H9 (cell line): ENCODE results near the gene MUTYH. TPM values are rescaled to one million over a fixed set of nuclear protein-coding genes. Genes with fewer than 3 reads are reported as not detected.
A peak's percentile ranks its signal among the peaks of the same experiment; 100 is the strongest.

Source experiments
- DNase-seq: peaks from one replicate; pipeline ENCODE4 v3.0.0-alpha.2; 2017
- H2AFZ ChIP-seq: one replicate; pipeline ENCODE4 v1.6.1; 2013; ENCODE audit warnings: mild to moderate bottlenecking, low read length, control low read depth, moderate library complexity
- H2AK5ac ChIP-seq: 2 replicates; pipeline ENCODE4 v1.6.1; 2013; ENCODE audit warnings: low read length, control low read depth, mixed read lengths; ENCODE audit not compliant: insufficient read length
- H2BK120ac ChIP-seq: one replicate; pipeline ENCODE4 v1.6.1; 2013; ENCODE audit warnings: low read depth, mild to moderate bottlenecking, low read length, control low read depth, inconsistent platforms; ENCODE audit not compliant: poor library complexity, severe bottlenecking
- H2BK12ac ChIP-seq: 2 replicates; pipeline ENCODE4 v1.6.1; 2013; ENCODE audit warnings: low read length, control low read depth, mixed read lengths, low read depth; ENCODE audit not compliant: insufficient read length
- H2BK15ac ChIP-seq: 2 replicates; pipeline ENCODE4 v1.6.1; 2013; ENCODE audit warnings: low read depth, low read length, control low read depth
- H2BK20ac ChIP-seq: one replicate; pipeline ENCODE4 v1.6.1; 2013; ENCODE audit warnings: low read depth, mild to moderate bottlenecking, low read length, control low read depth, inconsistent platforms; ENCODE audit not compliant: poor library complexity, severe bottlenecking
- H2BK5ac ChIP-seq: 2 replicates; pipeline ENCODE4 v1.6.1; 2013; ENCODE audit warnings: low read length, control low read depth, mixed read lengths; ENCODE audit not compliant: insufficient read length
- H3K14ac ChIP-seq: 2 replicates; pipeline ENCODE4 v1.6.1; 2013; ENCODE audit warnings: low read length, control low read depth; ENCODE audit not compliant: insufficient read depth
- H3K18ac ChIP-seq: 2 replicates; pipeline ENCODE4 v1.6.1; 2013; ENCODE audit warnings: low read depth, mild to moderate bottlenecking, mixed read lengths, low read length, control low read depth; ENCODE audit not compliant: insufficient read length
- H3K23ac ChIP-seq: 2 replicates; pipeline ENCODE4 v1.6.1; 2013; ENCODE audit warnings: low read length, control low read depth, mixed read lengths, low read depth; ENCODE audit not compliant: insufficient read length
- H3K23me2 ChIP-seq: 2 replicates; pipeline ENCODE4 v1.6.1; 2013; ENCODE audit warnings: low read depth, mild to moderate bottlenecking, mixed read lengths, low read length, control low read depth; ENCODE audit not compliant: insufficient read length, poor library complexity, severe bottlenecking
- H3K27ac ChIP-seq: 2 replicates; pipeline ENCODE4 v1.5.1; 2013; ENCODE audit warnings: low read length, control low read depth, mixed read lengths, low read depth; ENCODE audit not compliant: insufficient read length
- H3K27me3 ChIP-seq: 2 replicates; pipeline ENCODE4 v1.6.1; 2013; ENCODE audit warnings: low read length, control low read depth, inconsistent platforms; ENCODE audit not compliant: insufficient read depth
- H3K4ac ChIP-seq: 2 replicates; pipeline ENCODE4 v1.6.1; 2013; ENCODE audit warnings: low read depth, mild to moderate bottlenecking, control low read depth, inconsistent platforms, low read length, moderate library complexity
- H3K4me1 ChIP-seq: 2 replicates; pipeline ENCODE4 v1.6.1; 2013; ENCODE audit warnings: low read length, control low read depth, inconsistent platforms; ENCODE audit not compliant: insufficient read depth
- H3K4me2 ChIP-seq: 2 replicates; pipeline ENCODE4 v1.6.1; 2013; ENCODE audit warnings: low read length, control low read depth, mixed read lengths; ENCODE audit not compliant: insufficient read length, insufficient read depth
- H3K56ac ChIP-seq: 2 replicates; pipeline ENCODE4 v1.6.1; 2013; ENCODE audit warnings: low read depth, mild to moderate bottlenecking, mixed read lengths, low read length, control low read depth; ENCODE audit not compliant: insufficient read length
- H3K79me1 ChIP-seq: 2 replicates; pipeline ENCODE4 v1.6.1; 2013; ENCODE audit warnings: low read depth, mild to moderate bottlenecking, moderate library complexity, low read length, control low read depth, inconsistent platforms; ENCODE audit not compliant: insufficient read depth, poor library complexity, severe bottlenecking
- H3K79me2 ChIP-seq: 2 replicates; pipeline ENCODE4 v1.6.1; 2013; ENCODE audit warnings: low read length, control low read depth, inconsistent platforms; ENCODE audit not compliant: insufficient read depth
- H3K9ac ChIP-seq: 2 replicates; pipeline ENCODE4 v1.6.1; 2013; ENCODE audit warnings: low read length, control low read depth, mixed read lengths; ENCODE audit not compliant: insufficient read length; ENCODE audit errors: extremely low read depth
- H3K9me3 ChIP-seq: one replicate; pipeline ENCODE4 v1.6.1; 2013; ENCODE audit warnings: low read depth, low read length, inconsistent platforms; ENCODE audit not compliant: control insufficient read depth
- H3T11ph ChIP-seq: one replicate; pipeline ENCODE4 v1.6.1; 2013; ENCODE audit warnings: mild to moderate bottlenecking, low read length, control low read depth, inconsistent platforms
- H4K20me1 ChIP-seq: one replicate; pipeline ENCODE4 v1.6.1; 2013; ENCODE audit not compliant: control insufficient read depth, insufficient read length, insufficient read depth
- H4K5ac ChIP-seq: 2 replicates; pipeline ENCODE4 v1.6.1; 2013; ENCODE audit warnings: low read depth, mild to moderate bottlenecking, mixed read lengths, low read length, control low read depth; ENCODE audit not compliant: insufficient read length
- H4K8ac ChIP-seq: replicated peaks from 2 replicates; pipeline ENCODE4 v1.6.1; 2013; ENCODE audit warnings: low read length, control low read depth, mixed read lengths, low read depth; ENCODE audit not compliant: insufficient read length
- H4K91ac ChIP-seq: 2 replicates; pipeline ENCODE4 v1.6.1; 2013; ENCODE audit warnings: low read depth, mild to moderate bottlenecking, moderate library complexity, mixed read lengths, low read length, control low read depth; ENCODE audit not compliant: insufficient read length
- H3K27ac Mint-ChIP-seq, 3 experiments: 2 replicates in 2 of 3; 3 replicates in 1 of 3; pipeline ENCODE4 v1.8.0; 2020 to 2021; ENCODE audit warnings: mixed read lengths in 3 of 3, mild to moderate bottlenecking in 1 of 3, moderate library complexity in 1 of 3
- H3K27me3 Mint-ChIP-seq: 2 replicates; pipeline ENCODE4 v1.8.0; 2021; ENCODE audit warnings: low read depth, mild to moderate bottlenecking, moderate library complexity, mixed read lengths
- H3K36me3 Mint-ChIP-seq, 3 experiments: 2 replicates in 2 of 3; 3 replicates in 1 of 3; pipeline ENCODE4 v1.8.0; 2020 to 2021; ENCODE audit warnings: low read depth in 3 of 3, mixed read lengths in 3 of 3; ENCODE audit not compliant: insufficient read depth in 1 of 3
- H3K4me1 Mint-ChIP-seq, 2 experiments: 2 replicates each; pipeline ENCODE4 v1.8.0; 2020; ENCODE audit warnings: mixed read lengths in 2 of 2
- H3K4me3 Mint-ChIP-seq, 2 experiments: 2 replicates in 1 of 2; 3 replicates in 1 of 2; pipeline ENCODE4 v1.8.0; 2020 to 2021; ENCODE audit warnings: mild to moderate bottlenecking in 2 of 2, mixed read lengths in 2 of 2, moderate library complexity in 1 of 2
- H3K9me3 Mint-ChIP-seq, 2 experiments: 2 replicates in 1 of 2; 3 replicates in 1 of 2; pipeline ENCODE4 v1.8.0; 2020; ENCODE audit warnings: mild to moderate bottlenecking in 2 of 2, mixed read lengths in 2 of 2, moderate library complexity in 1 of 2
- CTCF ChIP-seq: fragments of 200-600 bp; sonication (generic); conservative IDR thresholded peaks from 3 replicates; pipeline ENCODE4 v1.8.0; 2021; ENCODE audit warnings: antibody characterized with exemption, mild to moderate bottlenecking
- WGBS: extraction: QIAGEN DNeasy Blood & Tissue Kit; methylation state at CpG from one replicate; pipeline ENCODE4 v1.1.7; 2013; ENCODE audit warnings: missing lambda C conversion rate, low lambda C conversion rate, mixed read lengths; ENCODE audit not compliant: insufficient read length; ENCODE audit errors: extremely low coverage; 5-methylcytosine and 5-hydroxymethylcytosine counted together
- total RNA-seq: library from RNA; stranded (reverse); gene quantifications from 2 replicates; pipeline ENCODE4 v1.2.1, GENCODE V29; 2021

Gene MUTYH
- total RNA-seq, 1 experiment from 2014 or later: 52.6 TPM

- peak; percentile 43; the same call in 2 of the 3 replicates for TF ChIP-seq CTCF
- Mint-ChIP-seq H3K4me1 (peaks cover 19 to 34% of the 10 kb centered on the region in 2 experiments), H3K27ac (peak overlapping the region; percentile 49 to 84 (median 65); a peak in 4 of 7 replicates), H3K27me3 (no peaks in the 10 kb centered on the region), H3K9me3 (0 out of 5 replicates have a peak, but pooled peaks cover 0 to 2% of the 10 kb centered on the region in 2 experiments), H3K4me3 (no peak overlapping the region), H3K36me3 (peaks cover 32 to 62% (median 56%) of the 10 kb centered on the region in 3 experiments)
- H3K56ac ChIP-seq: no peak overlapping the region
- no peak overlapping the region for H2BK20ac ChIP-seq
- no peak overlapping the region for H2AFZ ChIP-seq
- no peak overlapping the region for H3K4ac ChIP-seq
- no peak overlapping the region for H3K4me2 ChIP-seq
- no peak overlapping the region for H2BK15ac ChIP-seq
- DNase-seq: peak; percentile 56
- H3K4me1 ChIP-seq: peaks cover under 1% of the 10 kb centered on the region; the same call in 1 of the 2 replicates
- no peaks in the 10 kb centered on the region for H3K27me3 ChIP-seq
- H3K18ac ChIP-seq: no peak overlapping the region
- H3T11ph ChIP-seq: no peak overlapping the region
- H4K8ac ChIP-seq: no peak overlapping the region
- no peak overlapping the region for H3K14ac ChIP-seq
- no peak overlapping the region for H3K27ac ChIP-seq
- no CpG with 5 or more reads among the region's 9 CpGs for WGBS
- H3K23ac ChIP-seq: no peak overlapping the region
- no peaks in the 10 kb centered on the region for H4K20me1 ChIP-seq
- no peaks in the 10 kb centered on the region for H3K79me2 ChIP-seq
- no peak overlapping the region for H2BK12ac ChIP-seq
- H4K5ac ChIP-seq: no peak overlapping the region
- no peak overlapping the region for H2BK5ac ChIP-seq
- no peak overlapping the region for H2AK5ac ChIP-seq
- no peaks in the 10 kb centered on the region for H3K79me1 ChIP-seq
- H3K23me2 ChIP-seq: no peaks in the 10 kb centered on the region
- no peak overlapping the region for H3K9ac ChIP-seq
- H2BK120ac ChIP-seq: no peak overlapping the region
- no peak overlapping the region for H4K91ac ChIP-seq
- H3K9me3 ChIP-seq: no peaks in the 10 kb centered on the region
These were observed 5.7 kb downstream of the MUTYH start for GRCh38 chr1:45334308-45335245.
